Ecto neural progenitor cell (in vitro differentiated cells): ENCODE data around the gene PPTC7.
"Not testable (repeated sequence)": the region's sequence is repeated elsewhere in the genome, so short reads cannot be mapped to it uniquely, and the experiment has no call there.

Source experiments
- DNase-seq: peaks from one replicate; pipeline ENCODE4 v3.0.0-alpha.2; 2018; ENCODE audit warnings: low spot score

PPTC7 gene

GRCh38 chr12:110536834-110537604 lies 46.1 kb downstream of the PPTC7 start:
- no peak for DNase-seq

DNA sequence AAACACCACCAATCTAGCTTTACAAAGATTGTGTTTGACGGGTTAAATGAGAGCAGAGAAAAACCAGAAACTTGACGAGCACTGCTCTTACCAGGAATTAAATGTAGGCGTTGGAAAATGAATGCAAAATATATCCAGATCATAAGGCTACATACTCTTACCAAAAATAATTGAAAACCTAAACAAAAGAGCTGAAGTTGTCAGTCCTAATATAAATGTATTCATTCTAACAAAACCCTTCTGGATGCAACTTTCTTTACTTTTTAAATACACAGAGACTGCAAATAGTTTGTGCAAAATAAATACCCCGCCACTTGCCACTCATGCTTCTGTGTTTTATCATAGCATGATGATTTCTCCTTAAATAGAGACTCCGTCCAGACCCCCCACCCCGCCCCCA lies 48.3 kb downstream of the PPTC7 start:
- DNase-seq = no peak

- DNase-seq = no peak
Observed at GRCh38 chr12:110533607-110534006, 49.5 kb downstream of the PPTC7 start.

GRCh38 chr12:110532644-110533043 lies 50.5 kb downstream of the PPTC7 start:
- DNase-seq = no peak

DNA sequence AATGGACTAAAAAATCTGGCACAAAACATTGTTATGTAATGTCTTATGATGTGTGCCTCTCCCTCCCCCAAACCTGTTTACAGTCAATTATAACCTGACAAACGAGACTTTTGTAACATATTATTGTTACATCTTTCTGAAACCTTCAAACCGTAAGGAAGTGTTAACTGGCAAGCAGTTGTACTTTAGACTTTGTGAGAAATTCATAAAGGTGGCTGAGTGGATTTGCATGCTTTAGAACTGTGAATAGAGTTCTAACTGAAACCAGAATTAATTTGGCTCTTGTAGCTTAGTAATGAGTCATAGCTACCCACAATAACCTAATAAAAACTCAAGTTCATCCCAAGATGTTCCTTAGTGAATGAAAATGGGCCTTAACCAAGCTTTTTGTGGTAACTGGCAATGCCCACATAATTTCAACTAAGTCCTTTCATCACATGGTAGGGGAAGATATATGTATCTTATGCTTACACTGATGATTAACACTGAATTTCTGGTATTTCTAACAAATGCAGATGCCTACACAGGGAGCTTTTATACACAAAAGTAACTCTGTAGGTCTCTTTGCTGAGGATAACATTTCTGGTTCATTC lies 51.3 kb downstream of the PPTC7 start:
- no peak for DNase-seq

GRCh38 chr12:110530511-110530910 lies 52.6 kb downstream of the PPTC7 start:
- no peak for DNase-seq

DNA sequence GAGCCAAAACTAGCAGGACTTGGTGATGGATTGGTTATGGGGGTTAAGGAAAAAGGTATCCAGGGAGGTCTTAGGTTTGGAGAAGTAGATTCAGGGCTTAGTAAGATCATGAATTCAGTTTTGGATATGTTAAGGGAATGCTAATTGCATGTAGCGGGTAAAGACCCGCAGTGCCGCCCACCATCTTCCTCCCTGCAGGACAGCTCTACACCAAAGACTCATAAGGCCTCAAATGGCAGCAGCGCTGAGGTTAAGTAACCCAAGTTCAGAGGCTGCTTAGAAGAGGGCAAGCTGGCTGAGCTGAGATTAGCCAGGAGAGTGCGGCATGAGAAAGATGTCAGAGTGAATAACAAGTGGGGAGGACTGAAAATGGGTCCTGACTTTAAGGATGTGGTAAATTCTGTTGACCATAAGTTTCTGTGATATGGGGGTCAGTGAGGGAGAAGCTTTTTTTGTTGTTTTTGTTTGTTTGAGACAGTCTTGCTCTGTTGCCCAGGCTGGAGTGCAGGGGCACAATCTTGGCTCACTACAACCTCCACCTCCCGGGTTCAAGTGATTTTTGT lies 54.8 kb downstream of the PPTC7 start:
- no peak for DNase-seq

DNA sequence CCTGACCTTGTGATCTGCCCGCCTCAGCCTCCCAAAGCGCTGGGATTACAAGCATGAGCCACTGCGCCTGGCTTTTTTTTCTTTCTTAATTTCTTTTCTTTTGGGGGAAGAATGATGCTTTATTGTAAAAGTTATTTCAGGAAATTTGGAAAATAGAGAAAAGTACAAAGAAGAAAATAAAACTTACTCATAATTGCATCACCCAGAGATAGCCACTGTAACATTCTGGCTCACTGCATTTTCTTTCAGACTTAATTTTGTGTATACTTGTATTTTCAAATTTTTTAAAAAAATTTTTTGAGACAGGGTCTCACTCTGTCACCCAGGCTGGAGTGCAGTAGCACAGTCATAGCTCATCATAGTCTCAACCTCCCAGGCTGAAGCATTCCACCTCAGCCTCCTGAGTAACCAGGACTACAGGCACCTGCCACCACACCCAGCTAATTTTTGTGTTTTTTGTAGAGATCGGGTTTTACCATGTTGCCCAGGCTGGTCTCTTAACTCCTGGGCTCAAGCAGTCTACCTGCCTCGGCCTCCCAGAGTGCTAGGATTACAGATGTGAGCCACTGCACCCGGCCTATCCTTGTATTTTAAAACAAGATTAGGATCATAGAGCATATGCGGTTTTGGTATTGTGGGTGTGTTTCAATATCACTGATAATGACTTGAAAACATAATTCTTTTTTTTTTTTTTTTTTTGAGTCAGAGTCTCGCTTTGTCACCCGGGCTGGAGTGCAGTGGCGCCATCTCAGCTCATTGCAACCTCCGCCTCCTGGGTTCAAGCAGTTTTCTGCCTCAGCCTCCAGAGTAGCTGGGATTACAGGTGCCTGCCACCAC lies 62.0 kb downstream of the PPTC7 start:
- DNase-seq = not testable (repeated sequence)

DNA sequence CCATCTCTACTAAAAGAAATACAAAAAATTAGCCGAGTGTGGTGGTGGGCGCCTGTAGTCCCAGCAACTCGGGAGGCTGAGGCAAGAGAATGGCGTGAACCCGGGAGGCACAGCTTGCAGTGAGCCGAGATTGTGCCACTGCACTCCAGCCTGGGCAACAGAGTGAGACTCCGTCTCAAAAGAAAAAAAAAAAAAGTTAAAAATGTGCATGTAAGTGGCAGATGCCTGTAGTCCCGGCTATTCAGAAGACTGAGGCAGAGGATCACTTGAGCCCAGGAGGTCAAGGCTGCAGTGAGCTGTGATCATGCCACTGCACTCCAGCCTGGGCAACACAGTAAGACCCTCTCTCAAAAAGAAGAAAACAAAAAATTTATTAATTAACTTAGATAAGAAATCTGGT lies 65.1 kb downstream of the PPTC7 start:
- not testable (repeated sequence) for DNase-seq

DNA sequence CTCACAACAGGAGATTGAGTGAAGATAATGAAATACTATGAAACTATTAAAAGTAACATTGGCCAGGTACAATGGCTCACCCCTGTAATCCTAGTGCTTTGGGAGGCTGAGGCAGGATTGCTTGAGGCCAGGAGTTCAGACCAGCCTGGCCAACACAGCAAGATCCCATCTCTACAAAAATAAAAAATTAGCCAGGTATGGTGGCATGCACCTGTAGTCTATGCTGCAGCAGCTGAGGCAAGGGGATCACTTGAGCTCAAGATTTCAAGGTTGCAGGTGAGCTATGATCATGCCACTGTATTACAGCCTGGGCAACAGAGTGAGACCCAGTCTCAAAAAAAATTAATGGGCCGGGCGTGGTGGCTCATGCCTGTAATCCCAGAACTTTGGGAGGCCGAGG lies 66.1 kb downstream of the PPTC7 start:
- DNase-seq = no peak

DNA sequence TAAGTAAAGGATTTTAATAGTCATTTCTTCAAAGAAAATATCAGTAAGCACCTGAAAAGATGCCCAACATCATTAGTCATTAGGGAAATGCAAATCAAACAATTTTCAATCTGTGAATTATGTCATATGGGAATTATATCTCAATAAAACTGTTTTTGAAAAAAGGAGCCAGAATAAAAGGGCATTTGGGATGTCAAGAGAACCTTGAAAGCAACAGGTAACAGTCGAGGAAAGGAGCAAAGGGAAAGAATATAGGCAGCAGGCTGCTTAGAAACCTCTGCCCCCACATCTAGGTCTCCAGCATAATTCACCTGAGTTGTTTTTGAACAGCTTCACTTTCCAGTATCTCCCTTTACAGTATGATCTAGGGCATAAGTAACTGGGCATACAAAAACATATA lies 68.8 kb downstream of the PPTC7 start:
- no peak for DNase-seq

DNA sequence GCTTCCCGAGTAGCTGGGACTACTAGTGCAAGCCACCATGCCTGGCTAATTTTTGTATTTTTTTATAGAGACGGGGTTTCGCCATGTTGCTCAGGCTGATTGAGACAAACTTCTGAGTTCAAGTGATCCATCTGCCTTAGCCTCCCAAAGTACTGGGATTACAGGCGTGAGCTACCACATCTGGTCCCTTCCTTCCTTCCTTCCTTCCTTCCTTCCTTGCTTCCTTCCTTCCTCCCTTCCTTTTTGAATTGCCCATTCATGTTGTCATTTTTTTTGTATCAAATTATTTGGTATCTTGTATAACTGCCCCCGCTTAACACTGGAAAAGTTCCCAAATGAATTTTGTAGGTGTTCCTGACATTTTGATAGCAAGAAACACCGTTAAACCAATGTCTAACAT lies 69.3 kb downstream of the PPTC7 start:
- no peak for DNase-seq

DNA sequence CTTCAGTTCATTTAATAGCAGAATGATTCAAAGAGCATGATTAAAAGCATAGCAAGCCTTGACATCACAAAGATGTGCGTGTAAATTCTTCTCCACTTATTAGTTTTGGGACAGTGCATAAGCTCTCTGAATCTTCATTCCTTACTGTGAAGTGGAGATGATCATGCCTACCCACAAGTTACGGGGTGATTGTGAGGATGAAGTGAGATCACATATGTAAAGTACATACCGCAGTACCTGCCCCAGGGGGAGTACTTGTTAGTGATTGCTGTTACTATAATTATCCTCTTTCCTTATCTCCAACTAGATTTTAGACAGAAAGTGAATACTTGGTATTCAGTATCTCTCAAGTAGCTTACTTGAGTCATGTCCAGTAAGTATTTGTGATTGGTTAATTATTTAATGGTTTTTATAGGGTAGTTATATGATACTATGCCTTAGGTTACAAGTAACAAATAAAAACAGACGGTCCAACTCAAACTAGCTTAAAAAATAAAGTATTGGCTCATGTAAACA lies 75.0 kb downstream of the PPTC7 start:
- no peak for DNase-seq

DNA sequence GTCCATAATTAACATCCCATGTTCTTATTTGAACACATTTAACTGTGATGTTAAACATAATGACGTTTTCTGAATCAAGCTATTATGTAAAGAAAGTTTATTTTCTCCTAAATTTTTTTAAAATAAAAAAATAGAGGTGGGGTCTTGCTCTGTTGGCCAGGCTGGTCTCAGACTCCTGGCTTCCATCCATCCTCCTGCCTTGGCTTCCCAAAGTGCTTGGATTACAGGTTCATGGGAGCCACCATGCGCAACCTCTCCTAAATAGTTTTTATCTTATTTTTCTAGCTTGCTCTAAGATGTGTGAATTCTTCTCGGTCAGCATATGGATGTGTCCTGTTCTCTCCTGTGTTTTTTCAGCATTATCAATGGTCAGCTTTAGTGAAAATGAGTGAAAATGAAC lies 77.8 kb downstream of the PPTC7 start:
- no peak for DNase-seq

DNA sequence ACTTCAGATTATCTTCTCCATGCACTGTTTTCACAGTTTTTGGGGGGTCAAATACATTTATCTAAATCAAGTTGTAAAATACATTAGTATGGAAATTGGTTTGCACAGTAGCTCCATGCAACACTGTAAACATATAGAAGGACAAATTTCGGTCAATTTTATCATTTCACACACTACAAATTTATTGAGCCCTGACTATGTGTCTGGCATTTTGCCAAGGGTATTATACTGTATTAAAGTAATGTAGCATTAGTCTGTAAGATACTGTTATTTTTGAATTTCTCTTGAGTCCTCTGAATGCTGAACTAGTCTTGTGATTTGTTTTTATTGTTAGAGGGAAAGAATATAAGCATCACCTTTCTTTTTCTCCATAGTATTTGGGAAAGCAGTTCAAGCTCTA lies 79.7 kb downstream of the PPTC7 start:
- no peak for DNase-seq

DNA sequence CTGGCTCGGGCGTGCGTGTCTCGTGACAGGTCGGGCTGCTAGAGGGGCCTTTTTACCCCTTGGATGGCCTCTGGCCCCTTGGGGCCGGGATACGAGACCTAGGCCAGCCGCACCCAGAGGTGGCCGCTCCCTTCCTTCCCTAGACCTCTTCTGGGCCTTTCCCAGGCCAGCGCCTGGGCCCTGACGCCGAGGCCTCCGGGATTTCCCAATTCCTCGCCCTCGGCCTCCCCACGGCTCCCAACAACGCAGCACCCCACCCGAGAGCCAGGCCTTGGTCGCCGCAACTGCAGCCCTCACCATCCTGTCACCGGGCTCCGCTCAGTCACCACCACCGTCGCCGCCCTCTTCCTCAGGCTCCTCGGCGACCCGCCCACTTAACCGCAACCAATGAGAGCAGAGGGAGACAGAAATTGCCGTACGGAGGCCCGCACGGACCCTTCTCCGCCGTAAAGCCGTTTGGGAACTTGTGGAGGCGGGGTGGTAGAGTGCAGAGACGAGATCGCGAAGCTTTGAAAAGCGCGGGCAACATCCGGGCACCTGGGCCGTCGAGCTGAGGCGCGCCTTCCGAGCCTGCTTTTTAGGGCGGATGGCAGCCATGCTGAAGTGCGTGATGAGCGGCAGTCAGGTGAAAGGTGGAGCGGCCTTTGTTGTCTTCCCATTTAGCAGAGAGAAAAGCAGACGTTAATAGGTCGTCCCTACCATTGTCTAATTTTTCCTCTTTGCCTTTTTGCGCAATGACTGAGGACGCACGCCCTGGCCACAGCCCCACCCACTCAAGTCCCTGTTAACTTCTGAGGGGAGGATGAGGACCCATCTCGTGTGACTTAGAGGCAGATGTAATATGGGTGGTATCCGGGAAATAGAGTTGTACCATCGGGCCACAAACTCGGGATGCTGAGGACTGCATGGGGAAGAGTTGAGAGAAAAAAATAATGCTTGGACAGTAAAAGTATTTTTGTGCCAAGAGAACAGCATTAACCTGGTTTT lies 81.1 kb downstream of the PPTC7 start, which contains the start of the genes RAD9B and VPS29:
Gene RAD9B (plus strand): TSS at position 580 of the 987 bp plus-strand sequence. CDS start 7 bp downstream, at position 587.
Gene VPS29 (minus strand): TSS at position 360 of the 987 bp plus-strand sequence. CDS start 60 bp downstream, at position 300.
- peak; percentile 99 for DNase-seq

DNA sequence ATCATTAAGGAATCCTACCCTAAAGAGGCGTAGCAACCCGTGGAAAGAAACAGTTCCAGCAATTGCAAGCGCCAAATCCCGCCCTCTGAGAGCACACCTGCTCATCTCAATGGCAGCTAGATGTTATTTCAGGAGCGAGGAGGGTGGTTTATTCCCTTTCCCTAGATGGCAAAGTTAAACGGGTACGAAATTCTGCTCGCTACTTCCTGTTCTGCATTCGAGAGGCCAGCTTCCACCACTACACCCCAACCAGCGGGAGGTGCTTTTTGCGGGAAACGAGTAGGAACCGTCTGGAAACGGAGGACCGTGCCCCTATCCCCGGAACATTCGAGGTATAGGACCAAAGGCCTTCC lies 81.7 kb downstream of the PPTC7 start:
- no peak for DNase-seq

GRCh38 chr12:110498984-110499706 lies 84.0 kb downstream of the PPTC7 start:
- DNase-seq = no peak
